ENCODE measurements around the gene CNGA1.

DNA sequence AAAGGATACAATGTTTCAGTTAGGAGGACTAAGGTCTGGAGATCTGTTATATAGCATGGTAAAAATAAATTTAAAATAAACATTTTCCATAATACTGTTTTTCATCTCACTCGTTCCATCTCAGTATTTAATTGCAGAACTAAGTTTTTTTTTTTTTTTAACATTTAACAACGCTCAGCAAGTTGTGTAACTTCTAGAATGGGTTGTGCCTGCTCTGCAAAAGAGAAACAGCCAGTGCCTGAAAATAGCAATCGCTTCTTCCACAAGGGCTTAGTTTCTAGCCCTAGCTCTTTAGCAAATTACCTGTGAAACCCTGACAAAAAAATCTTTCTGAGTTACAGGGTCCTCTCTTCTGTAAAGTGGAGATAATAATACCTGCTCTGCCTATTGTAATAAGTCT, 41.9 kb downstream of the CNGA1 start:
- no peak for TF ChIP-seq POLR2A (IDR thresholded peaks at IDR 0.05)
- TF ChIP-seq, protein P1, sequence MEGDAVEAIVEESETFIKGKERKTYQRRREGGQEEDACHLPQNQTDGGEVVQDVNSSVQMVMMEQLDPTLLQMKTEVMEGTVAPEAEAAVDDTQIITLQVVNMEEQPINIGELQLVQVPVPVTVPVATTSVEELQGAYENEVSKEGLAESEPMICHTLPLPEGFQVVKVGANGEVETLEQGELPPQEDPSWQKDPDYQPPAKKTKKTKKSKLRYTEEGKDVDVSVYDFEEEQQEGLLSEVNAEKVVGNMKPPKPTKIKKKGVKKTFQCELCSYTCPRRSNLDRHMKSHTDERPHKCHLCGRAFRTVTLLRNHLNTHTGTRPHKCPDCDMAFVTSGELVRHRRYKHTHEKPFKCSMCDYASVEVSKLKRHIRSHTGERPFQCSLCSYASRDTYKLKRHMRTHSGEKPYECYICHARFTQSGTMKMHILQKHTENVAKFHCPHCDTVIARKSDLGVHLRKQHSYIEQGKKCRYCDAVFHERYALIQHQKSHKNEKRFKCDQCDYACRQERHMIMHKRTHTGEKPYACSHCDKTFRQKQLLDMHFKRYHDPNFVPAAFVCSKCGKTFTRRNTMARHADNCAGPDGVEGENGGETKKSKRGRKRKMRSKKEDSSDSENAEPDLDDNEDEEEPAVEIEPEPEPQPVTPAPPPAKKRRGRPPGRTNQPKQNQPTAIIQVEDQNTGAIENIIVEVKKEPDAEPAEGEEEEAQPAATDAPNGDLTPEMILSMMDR (IDR thresholded peaks at IDR 0.05), result no peak
- TF ChIP-seq POLR2AphosphoS5 (IDR thresholded peaks at IDR 0.05; ENCODE audit: insufficient read depth in 1 of 2, low read depth in 1 of 2), result no peak
